HepG2 (cell line): ENCODE results near the gene TFB1M.

Experiments
- CTCF ChIP-seq: sonication (generic); formaldehyde crosslinking; IDR thresholded peaks from 2 replicates; pipeline ENCODE4 v1.5.0; 2020; ENCODE audit warnings: mild to moderate bottlenecking, missing genetic modification reagents, moderate library complexity
- EZH2 ChIP-seq: conservative IDR thresholded peaks from 2 replicates; pipeline ENCODE4 v1.6.1; 2012; ENCODE audit warnings: mild to moderate bottlenecking, low read depth, low read length, moderate library complexity
- MAX ChIP-seq: IDR thresholded peaks from 2 replicates; pipeline ENCODE4 v1.6.1; 2012; ENCODE audit warnings: inconsistent platforms
- SIN3A ChIP-seq: IDR thresholded peaks from 2 replicates; pipeline ENCODE4 v1.6.1; 2011; ENCODE audit warnings: low read depth, mild to moderate bottlenecking, control low read depth, low read length, borderline replicate concordance
- SP5 ChIP-seq: IDR thresholded peaks from 2 replicates; pipeline ENCODE4 v1.6.1; 2016; ENCODE audit warnings: low read depth, borderline replicate concordance
- TBP ChIP-seq: sonication (generic); formaldehyde crosslinking; IDR thresholded peaks from 2 replicates; pipeline ENCODE4 v1.5.0; 2020; ENCODE audit warnings: missing genetic modification reagents
- THAP11 ChIP-seq: IDR thresholded peaks from 2 replicates; pipeline ENCODE4 v1.6.1; 2016; ENCODE audit warnings: missing biosample characterization, missing genetic modification reagents
- ZNF274 ChIP-seq: sonication (generic); formaldehyde crosslinking; IDR thresholded peaks from 2 replicates; pipeline ENCODE4 v1.5.1; 2020; ENCODE audit warnings: mild to moderate bottlenecking, missing genetic modification reagents
- ZNF746 ChIP-seq: sonication (generic); formaldehyde crosslinking; IDR thresholded peaks from 2 replicates; pipeline ENCODE4 v1.8.0; 2022; ENCODE audit warnings: mild to moderate bottlenecking, missing genetic modification reagents
- TF ChIP-seq, protein P1 (sequence below): sonication (generic); formaldehyde crosslinking; IDR thresholded peaks from 2 replicates; pipeline ENCODE4 v1.4.0; 2020; ENCODE audit warnings: mild to moderate bottlenecking, missing genetic modification reagents

DNA sequence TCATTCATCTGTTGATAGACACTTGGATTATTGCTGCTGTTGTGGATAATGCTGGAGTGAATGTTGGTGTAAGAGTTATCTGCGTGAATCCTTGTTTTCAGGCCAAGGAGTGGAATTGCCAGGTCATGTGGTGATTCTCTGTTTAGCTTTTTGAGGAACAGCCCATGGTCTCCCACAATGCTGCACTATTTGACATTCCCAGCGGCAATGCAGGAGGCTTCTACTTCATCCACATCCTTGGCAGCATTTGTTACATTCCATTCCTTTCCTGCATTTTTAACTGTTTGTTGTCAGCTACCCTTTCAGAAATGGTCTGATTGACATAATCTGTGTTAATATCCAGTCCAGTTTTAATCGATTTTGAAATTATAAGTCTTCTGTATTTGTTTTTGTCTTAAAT is 102.2 kb downstream of the TFB1M start:
- TF ChIP-seq THAP11 (CRISPR knock-in tag): no peak
- no peak for TF ChIP-seq ZNF746 (CRISPR knock-in tag)
- TF ChIP-seq, protein P1, sequence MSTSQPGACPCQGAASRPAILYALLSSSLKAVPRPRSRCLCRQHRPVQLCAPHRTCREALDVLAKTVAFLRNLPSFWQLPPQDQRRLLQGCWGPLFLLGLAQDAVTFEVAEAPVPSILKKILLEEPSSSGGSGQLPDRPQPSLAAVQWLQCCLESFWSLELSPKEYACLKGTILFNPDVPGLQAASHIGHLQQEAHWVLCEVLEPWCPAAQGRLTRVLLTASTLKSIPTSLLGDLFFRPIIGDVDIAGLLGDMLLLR (CRISPR knock-in tag): no peak
- TF ChIP-seq TBP (CRISPR knock-in tag): no peak
- no peak for TF ChIP-seq ZNF274 (CRISPR knock-in tag)
- no peak for TF ChIP-seq EZH2
- TF ChIP-seq MAX: no peak
- no peak for TF ChIP-seq SP5 (CRISPR knock-in tag)
- TF ChIP-seq SIN3A: no peak
- no peak for TF ChIP-seq CTCF (CRISPR knock-in tag)
